GM18520 (cell line): ENCODE measurements around the gene LMO4.

ENCODE experiments used
- ATAC-seq: cut with Tn5 transposase; IDR thresholded peaks from one replicate; pipeline ENCODE4 v1.9.1; 2021; ENCODE audit not compliant: unreplicated experiment

LMO4 gene

DNA sequence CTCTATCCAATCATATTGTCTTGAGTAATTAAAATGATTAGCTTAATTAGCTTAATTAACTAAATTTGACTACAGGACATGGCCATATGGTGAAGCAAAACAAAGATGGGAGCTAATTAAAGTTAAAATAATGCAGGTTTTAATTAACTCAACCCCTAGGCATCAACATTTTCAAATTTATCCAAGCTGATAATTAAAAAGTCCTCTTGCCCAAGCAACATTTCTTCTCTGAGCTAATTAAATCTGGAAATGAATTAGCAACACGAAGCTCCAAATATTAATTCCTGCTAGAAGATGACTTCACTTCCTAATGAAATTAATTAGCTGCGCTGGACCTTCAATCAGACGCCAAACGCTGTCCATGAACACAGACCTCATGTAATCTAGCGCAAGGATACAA, 27.9 kb downstream of the LMO4 start:
- ATAC-seq: no peak

DNA sequence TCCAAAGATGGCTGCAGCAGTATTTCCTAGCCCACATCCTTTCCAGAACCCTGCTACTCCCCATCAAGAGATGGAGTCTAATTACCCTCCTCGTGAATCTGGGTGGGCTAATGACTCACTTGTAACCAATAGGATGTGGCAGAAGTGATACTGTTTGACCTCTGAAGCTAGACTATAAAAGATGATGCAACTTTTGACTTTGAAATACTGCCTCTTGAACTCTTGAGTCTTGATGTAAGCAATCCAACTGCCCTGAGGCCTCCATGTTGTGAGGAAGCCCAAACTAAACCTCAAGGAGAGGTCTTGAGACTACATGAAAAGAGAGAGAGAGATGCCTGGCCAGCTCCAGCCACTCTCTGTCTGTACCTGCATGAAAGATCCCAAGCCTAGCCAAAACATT, 29.5 kb downstream of the LMO4 start:
- ATAC-seq: no peak

DNA sequence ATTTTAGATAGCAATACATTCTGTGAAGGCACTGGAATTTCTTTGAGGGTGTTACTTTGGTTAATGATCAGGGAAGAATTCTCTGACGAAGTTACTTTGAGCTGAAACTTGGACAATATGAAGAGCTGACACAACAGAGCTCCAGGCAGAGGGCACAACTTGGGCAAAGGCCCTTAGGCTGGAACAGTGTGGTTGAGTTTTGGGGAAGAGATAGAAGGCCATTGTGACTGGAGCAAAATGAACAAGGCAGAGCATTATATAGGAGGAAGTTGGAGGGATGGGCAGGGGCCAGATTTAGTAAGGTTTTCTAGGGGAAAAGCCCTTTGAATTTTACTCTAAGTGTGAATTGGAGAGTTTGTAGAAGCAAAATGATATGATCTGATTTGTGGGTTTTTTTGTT, 30.9 kb downstream of the LMO4 start:
- ATAC-seq: no peak

DNA sequence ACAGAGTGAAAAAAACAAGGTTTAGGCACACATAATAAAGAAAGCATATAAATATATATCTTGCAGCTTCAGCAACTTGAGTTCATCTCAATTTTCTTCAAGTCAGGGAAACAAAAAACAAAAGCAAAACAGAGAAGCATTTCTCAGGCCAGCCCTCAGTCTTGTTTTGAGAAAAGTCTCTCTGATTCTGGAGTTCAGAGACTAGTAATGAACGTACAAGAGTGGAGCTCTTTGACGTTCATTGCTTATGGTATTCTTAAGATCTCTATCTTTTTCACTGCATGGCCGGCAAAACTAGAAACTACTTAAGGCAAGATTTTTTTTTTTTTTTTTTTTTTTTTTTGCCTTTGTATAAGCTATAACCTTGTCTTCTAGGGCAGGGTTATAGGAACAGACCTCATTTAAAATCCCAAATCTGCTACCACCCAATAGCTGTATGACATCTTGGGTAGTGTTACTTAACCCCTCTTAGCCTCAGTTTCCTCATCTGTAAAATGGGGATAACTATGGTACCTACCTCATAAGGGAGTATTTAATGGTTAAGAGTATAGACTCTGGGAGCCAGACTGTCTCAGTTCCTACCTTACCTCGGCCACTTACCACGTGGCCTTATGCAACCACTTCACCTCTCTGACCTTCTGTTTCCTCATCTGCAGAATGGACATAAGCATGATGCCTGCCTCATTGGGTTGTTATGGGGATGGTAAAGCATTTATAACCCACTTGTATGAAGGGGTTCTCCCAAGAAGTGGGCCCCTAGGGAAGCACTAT, 33.6 kb downstream of the LMO4 start:
- ATAC-seq: no peak

DNA sequence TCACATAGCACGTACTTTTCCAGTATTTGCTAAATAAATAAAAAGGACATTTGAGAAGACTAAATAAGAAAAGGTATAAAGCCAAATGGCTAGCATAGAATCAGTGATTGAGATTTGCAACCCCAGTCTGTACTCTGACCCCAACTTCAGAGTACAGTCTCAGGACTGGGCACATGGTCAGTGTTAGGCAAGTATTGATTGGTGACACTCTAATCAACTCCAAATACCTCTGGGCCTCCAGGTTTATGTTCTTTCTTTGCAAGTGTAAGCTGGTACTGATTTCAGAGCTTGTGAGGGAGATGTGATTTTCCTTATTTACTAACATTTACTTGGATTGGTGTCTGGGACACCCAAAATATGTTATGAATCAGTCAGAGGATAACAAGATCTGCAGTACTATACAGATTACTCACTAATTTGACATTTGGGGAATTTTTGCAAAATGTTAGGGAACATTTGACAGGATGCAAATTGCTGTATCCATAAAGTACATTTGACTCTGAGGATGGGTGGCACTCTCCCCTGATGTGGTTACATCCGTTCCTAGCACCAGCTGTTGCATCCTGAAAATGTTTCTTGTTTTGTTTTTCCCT, 34.2 kb downstream of the LMO4 start:
- no peak for ATAC-seq

DNA sequence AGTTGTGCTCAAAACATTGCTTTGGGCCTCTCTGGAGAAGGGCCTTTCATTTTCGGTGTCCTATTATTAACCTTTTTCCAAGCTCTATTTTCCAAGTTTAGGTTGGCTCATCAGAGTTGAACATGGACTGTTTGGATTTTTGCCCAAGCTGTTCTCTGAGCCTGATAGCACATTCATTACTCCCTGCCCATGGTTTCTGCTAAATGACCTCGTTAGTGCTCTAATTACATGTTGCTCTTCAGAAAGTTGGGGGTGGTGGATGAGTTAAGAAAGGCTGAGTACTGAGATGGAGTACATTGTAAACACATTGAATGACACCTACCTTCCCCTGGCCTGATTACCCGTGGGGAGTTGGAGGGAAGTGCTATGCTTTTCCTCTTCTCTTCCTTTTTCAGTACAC, 38.9 kb downstream of the LMO4 start:
- no peak for ATAC-seq

DNA sequence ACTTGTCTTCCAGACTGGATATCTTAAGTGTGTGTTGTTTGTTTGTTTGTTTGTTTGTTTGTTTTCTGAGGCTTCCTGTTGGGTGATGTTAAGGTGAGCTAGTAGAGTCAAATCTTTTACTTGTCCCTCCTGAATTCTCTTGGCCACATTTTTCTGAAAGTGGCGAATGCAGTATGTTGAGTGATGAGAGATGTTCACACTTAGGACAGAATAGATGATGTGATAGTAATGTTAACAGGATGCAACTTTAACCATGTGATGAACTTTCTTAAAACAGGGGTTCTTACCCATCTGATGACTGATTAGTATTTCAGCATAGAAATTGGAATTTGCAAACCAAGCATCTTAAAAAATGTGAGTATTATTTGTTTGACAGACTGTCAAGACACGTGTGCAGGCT, 40.2 kb downstream of the LMO4 start:
- no peak for ATAC-seq

DNA sequence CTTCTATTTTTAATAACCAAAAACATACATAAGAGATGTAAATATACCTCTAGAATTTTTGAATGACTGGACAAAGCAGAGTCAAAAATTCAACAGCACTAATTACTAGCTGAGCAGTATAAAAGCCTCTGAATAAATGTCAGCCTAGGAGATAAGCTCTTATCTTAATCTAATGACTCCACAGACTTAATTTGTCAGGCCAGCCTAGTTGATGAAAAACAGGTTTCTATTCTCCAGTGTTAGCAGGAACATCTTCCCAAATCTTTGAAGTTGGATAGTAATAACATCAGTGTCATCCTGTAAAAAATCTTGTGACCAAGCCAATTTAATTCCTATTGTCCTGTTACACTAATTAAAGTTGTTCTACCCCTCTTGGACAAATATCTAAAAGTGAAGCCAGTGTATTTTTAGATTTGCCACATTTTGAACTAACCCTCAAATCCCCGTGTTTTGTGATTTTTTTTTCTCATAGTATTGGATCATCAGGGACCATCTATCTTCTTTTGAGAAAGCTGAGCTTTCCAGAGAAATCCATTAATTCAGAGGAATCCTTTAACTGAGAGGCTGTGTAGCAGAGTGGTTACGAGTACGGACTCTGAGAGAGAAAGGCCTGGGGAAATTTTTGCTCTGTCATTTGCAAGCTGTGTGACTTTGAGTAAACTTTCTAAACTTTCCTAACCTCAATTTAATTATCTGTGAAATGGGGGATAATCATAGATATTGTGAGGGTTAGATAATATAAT, 41.2 kb downstream of the LMO4 start:
- ATAC-seq: no peak

- ATAC-seq: no peak
These were observed 41.9 kb downstream of the LMO4 start for GRCh38 chr1:87370544-87370943.

GRCh38 chr1:87379306-87379705, 50.6 kb downstream of the LMO4 start:
- ATAC-seq: no peak

- no peak for ATAC-seq
These were observed 57.6 kb downstream of the LMO4 start for GRCh38 chr1:87386217-87386790.

- ATAC-seq: no peak
These were observed 59.7 kb downstream of the LMO4 start for GRCh38 chr1:87388411-87388810.

- no peak for ATAC-seq
These were observed 60.3 kb downstream of the LMO4 start for GRCh38 chr1:87389011-87389410.

GRCh38 chr1:87389546-87389945, 60.9 kb downstream of the LMO4 start:
- ATAC-seq: no peak

GRCh38 chr1:87392248-87393192, 63.8 kb downstream of the LMO4 start:
- no peak for ATAC-seq

GRCh38 chr1:87393445-87394085, 64.9 kb downstream of the LMO4 start:
- no peak for ATAC-seq

DNA sequence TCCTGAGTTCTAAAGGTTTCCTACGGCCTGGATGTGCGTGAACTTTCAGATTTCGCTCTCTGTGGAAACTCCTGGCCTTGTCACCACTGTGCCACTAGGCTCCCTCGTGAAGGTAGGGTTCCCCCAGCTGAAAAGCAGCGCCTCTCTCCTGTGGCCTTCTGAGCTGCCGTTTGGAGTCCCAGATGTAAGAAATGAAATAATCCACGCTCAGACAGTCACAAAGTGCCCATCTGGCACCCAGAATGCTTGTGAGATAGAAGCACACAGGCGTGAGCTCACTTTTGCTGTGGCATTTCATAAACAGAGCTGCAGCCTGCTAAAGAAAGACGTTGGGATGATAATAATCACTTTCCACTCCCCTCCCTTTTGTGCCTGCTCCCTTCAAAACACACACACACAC, 65.8 kb downstream of the LMO4 start:
- no peak for ATAC-seq

DNA sequence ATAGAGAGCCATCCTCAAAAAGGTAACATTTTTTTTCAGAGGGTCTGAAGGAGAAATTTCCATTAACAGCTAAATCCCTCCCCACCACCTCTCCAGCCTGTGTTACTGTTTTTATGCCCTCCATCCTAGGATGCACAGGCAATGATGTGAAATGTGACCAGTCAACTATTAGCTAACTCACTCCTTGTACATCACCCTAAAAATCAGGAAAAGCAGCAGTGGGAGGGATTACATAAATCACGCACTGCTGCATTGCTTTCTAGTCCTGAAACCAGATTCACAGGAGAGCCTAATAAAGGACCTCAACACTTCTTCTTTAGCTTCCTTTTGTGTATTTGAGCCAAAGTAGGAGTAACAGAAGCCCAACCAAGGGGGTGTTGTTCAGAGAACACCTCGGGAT, 66.3 kb downstream of the LMO4 start:
- no peak for ATAC-seq
